ENCODE results near the gene EIF5.
A peak's percentile ranks its signal among the peaks of the same experiment; 100 is the strongest.

Gene EIF5

DNA sequence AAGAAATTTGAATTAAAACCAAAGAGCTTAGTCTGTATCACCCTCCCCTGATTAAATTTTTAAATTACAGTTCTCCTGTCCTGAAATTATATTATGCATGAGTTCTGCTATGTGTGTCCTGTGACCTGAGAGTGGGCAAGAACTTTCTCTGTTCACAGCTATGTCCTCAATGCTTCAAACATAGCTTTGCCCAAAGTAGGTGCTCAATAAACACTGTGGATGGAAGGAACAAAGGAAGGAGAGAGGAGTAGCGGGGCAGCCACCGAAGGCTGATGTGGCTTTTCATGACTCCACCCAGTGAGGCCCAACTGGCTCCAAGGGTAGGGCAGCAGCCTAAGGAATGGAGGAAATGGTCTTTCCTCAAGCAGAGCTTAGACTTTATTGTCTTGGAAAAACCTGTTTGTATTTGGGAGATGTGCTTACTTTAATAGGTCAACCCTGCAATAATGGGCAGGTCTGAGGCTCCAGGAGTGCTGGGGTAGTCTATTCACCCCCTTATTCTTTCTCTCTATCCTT lies 43.5 kb downstream of the EIF5 start:
- no peak overlapping the region for H3K4me3 ChIP-seq (ENCODE audit: low read depth, low read length)
- DNase-seq (ENCODE audit: low read depth), result peak; percentile 45
- TF ChIP-seq, protein P1, sequence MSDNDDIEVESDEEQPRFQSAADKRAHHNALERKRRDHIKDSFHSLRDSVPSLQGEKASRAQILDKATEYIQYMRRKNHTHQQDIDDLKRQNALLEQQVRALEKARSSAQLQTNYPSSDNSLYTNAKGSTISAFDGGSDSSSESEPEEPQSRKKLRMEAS (IDR thresholded peaks at IDR 0.05; ENCODE audit: low read depth, low read length), result no peak
- TF ChIP-seq CTCF (IDR thresholded peaks at IDR 0.05; ENCODE audit: low read depth, low read length) (no peak), MYC (IDR thresholded peaks at IDR 0.05; ENCODE audit: low read depth, low read length) (no peak), POLR2A (IDR thresholded peaks at IDR 0.05; ENCODE audit: extremely low read depth, insufficient read length) (no peak)

DNA sequence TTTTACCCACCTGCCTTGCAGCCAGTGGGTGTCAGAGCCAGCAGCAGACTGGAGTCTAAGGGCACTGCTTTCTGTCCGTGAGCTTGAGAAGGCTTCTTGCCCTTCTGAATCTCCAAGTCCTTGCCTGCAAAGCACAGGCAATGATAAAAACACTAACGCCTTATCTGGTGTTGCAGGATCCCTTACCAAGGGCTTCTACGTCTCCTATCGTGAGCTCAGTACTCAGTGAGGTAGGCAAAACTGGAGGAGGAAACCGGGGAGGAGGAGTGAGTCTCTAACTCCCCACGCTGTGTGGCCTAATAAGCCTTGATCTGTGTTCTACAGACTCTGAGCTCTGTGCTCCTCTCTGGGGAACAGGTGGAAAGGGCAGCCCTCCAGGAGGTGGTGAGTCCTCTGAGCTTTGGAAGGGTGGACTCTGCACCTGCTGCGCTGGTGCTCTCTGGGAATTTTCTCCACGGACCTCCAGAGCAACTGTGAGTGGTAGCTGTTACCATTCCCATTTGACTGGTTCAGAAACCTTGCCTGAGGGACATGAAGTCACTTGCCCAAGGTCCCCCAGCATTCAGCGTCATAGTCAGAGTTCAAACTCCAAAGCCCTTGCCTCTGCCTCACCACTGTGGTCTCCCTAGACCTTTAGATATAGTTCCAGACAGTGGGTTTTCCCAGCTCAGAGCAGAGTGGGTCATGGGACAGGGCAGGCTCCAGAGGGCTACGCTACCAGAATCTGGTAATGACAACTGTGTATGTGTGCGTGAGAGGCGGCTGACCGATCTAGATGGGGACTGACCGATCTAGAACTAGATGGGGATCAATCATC lies 44.2 kb downstream of the EIF5 start:
- DNase-seq (ENCODE audit: low read depth), result peak; percentile 89
- TF ChIP-seq MYC (IDR thresholded peaks at IDR 0.05; ENCODE audit: low read depth, low read length) (no peak), POLR2A (IDR thresholded peaks at IDR 0.05; ENCODE audit: extremely low read depth, insufficient read length) (no peak), CTCF (IDR thresholded peaks at IDR 0.05; ENCODE audit: low read depth, low read length) (no peak)
- TF ChIP-seq, protein P1 (IDR thresholded peaks at IDR 0.05; ENCODE audit: low read depth, low read length), result no peak

DNA sequence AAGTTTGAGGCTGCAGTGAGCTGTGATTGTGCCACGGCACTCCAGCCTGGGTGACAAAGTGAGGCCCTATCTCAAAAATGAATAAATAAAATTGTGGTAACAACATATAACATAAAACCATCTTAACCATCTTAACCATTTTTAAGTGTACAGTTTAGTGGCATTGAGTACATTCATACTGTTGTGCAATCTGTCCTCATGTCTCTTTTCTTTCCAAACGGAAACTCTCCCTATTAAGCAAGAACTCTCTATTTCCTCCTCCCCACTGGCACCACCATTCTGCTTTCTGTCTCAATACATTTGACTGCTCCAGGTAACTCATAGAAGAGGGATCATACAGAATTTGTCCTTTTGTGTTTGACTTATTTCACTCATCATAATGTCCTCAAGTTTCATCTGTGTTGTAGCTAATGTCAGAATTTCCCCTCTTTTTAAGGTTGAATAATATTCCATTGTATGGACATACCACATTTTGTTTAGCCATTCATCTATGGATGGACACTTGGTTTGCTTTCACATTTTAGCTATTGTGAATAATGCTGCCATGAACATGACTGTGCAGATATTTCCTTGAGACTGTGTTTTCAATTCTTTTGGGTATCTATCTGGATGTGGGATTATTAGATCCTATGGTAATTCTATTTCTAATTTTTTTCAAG lies 46.8 kb downstream of the EIF5 start:
- peak; percentile 86 for DNase-seq (ENCODE audit: low read depth)
- no peak overlapping the region for H3K4me3 ChIP-seq (ENCODE audit: low read depth, low read length)
- TF ChIP-seq, protein P1 (IDR thresholded peaks at IDR 0.05; ENCODE audit: low read depth, low read length), result peak; percentile 32; the same call in 1 of the 2 replicates
- TF ChIP-seq CTCF (IDR thresholded peaks at IDR 0.05; ENCODE audit: low read depth, low read length) (no peak), MYC (IDR thresholded peaks at IDR 0.05; ENCODE audit: low read depth, low read length) (peak; percentile 83)

More for the DNA sequence above, 44.2 kb downstream of the EIF5 start:
- no peak overlapping the region for H3K4me3 ChIP-seq (ENCODE audit: low read depth, low read length)

- DNase-seq (ENCODE audit: low read depth), result peak; percentile 81
Observed at GRCh38 chr14:103382376-103382775, 48.3 kb downstream of the EIF5 start.

More at GRCh38 chr14:103382376-103382775, 48.3 kb downstream of the EIF5 start:
- TF ChIP-seq MYC (IDR thresholded peaks at IDR 0.05; ENCODE audit: low read depth, low read length) (no peak), POLR2A (IDR thresholded peaks at IDR 0.05; ENCODE audit: extremely low read depth, insufficient read length) (no peak), CTCF (IDR thresholded peaks at IDR 0.05; ENCODE audit: low read depth, low read length) (no peak)
- TF ChIP-seq, protein P1 (IDR thresholded peaks at IDR 0.05; ENCODE audit: low read depth, low read length), result no peak
- H3K4me3 ChIP-seq (ENCODE audit: low read depth, low read length), result no peak overlapping the region
